Panc1 (cell line): ENCODE results near the gene TXNIP.
A peak's percentile ranks its signal among the peaks of the same experiment; 100 is the strongest.

ENCODE experiments used
- CTCF ChIP-seq: fragments of 450-650 bp; IDR thresholded peaks from 2 replicates; pipeline ENCODE4 v1.5.1; 2017; ENCODE audit warnings: mild to moderate bottlenecking
- POLR2AphosphoS5 ChIP-seq: IDR thresholded peaks from 2 replicates; pipeline ENCODE4 v1.6.1; 2012; ENCODE audit warnings: mild to moderate bottlenecking, low read depth, low read length, moderate library complexity
- REST ChIP-seq, 2 experiments: IDR thresholded peaks; 2 replicates each; pipeline ENCODE4 v1.6.1; 2011 to 2012; ENCODE audit warnings: low read depth in 2 of 2, control low read depth in 1 of 2, low read length in 1 of 2, mild to moderate bottlenecking in 1 of 2, moderate library complexity in 1 of 2; ENCODE audit not compliant: insufficient read depth in 1 of 2

GRCh38 chr1:145964328-145965118, 31.9 kb downstream of the TXNIP start, which contains the start of the genes ANKRD34A and POLR3GL:
- TF ChIP-seq REST (IDR thresholded peaks at IDR 0.05; ENCODE audit: insufficient read depth in 1 of 2, low read depth in 2 of 2, low read length in 1 of 2) (no peak), CTCF (no peak), POLR2AphosphoS5 (peak; percentile 84; the same call in 1 of the 2 replicates)
